Activated T-cell treated with anti-CD3 and anti-CD28 coated beads, Interleukin-2, amount 50 U/mL, for 48 hours (primary cell): ENCODE results near the gene RPS19.

Experiments
- DNase-seq, 2 experiments: peaks; one replicate each; pipeline ENCODE4 v3.0.0-alpha.2; 2020

RPS19 gene

GRCh38 chr19:41915021-41915775, 55.1 kb downstream of the RPS19 start:
- DNase-seq: no peak

- DNase-seq: no peak
These were observed 55.8 kb downstream of the RPS19 start for GRCh38 chr19:41915776-41916414.

- no peak for DNase-seq
These were observed 57.6 kb downstream of the RPS19 start for GRCh38 chr19:41917676-41918075.

- DNase-seq: no peak
These were observed 58.0 kb downstream of the RPS19 start for GRCh38 chr19:41918095-41918494.

GRCh38 chr19:41918653-41919244, 58.7 kb downstream of the RPS19 start:
- no peak for DNase-seq

GRCh38 chr19:41919948-41920712, 60.1 kb downstream of the RPS19 start:
- no peak for DNase-seq

GRCh38 chr19:41920882-41921576, 61.0 kb downstream of the RPS19 start:
- no peak for DNase-seq

- DNase-seq: no peak
These were observed 61.8 kb downstream of the RPS19 start for GRCh38 chr19:41921577-41922576.
